HG02943 (cell line): Measurements from ENCODE around the gene SLX4.
"Not testable (repeated sequence)": the region's sequence is repeated elsewhere in the genome, so short reads cannot be mapped to it uniquely, and the experiment has no call there.

Experiments
- ATAC-seq: cut with Tn5 transposase; IDR thresholded peaks from one replicate; pipeline ENCODE4 v1.9.1; 2021; ENCODE audit warnings: mild to moderate bottlenecking, low read depth, moderate library complexity; ENCODE audit not compliant: unreplicated experiment

SLX4 gene, protein sequence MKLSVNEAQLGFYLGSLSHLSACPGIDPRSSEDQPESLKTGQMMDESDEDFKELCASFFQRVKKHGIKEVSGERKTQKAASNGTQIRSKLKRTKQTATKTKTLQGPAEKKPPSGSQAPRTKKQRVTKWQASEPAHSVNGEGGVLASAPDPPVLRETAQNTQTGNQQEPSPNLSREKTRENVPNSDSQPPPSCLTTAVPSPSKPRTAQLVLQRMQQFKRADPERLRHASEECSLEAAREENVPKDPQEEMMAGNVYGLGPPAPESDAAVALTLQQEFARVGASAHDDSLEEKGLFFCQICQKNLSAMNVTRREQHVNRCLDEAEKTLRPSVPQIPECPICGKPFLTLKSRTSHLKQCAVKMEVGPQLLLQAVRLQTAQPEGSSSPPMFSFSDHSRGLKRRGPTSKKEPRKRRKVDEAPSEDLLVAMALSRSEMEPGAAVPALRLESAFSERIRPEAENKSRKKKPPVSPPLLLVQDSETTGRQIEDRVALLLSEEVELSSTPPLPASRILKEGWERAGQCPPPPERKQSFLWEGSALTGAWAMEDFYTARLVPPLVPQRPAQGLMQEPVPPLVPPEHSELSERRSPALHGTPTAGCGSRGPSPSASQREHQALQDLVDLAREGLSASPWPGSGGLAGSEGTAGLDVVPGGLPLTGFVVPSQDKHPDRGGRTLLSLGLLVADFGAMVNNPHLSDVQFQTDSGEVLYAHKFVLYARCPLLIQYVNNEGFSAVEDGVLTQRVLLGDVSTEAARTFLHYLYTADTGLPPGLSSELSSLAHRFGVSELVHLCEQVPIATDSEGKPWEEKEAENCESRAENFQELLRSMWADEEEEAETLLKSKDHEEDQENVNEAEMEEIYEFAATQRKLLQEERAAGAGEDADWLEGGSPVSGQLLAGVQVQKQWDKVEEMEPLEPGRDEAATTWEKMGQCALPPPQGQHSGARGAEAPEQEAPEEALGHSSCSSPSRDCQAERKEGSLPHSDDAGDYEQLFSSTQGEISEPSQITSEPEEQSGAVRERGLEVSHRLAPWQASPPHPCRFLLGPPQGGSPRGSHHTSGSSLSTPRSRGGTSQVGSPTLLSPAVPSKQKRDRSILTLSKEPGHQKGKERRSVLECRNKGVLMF (N-terminal part only)

DNA sequence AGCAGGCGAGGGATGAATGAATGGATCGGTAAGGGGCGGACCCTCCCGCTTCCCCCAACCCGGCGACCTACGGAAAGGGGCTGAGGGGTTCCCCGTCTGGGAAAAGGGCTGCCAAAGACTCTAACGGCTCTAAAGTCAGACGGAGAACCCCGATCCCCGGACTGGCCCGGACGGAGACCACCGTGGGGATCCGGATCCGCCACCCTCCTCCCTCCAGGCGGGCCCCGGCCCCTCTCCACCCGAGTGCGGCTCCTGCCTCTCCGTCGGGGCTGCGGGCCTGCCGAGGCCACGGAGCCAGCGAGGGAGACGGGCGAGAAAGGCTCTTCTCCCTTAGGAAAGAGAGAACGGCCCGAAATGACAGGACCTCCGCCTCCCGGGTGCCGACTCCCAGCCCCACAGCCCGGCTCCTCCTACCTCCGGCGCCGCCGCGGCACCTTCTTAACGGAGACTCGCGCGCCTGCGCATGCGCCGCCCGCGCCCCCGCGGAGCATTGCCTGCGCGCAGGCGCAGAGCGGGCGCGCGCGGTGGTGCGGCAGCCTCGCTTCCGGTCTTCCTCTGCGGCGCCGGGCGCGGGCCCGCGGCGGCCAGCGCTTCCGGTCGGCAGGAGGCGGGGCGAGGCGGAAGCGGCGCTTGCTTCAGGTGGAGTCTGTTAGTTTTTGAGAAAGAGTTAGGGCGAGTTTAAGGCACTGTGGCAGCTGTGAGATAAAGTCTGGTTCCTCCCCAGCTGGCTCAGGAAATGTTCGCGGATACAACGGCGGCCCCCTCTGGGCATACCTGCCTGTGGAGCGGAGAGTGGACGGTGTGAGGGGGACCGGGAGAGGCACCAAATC lies at the start of gene SLX4:
Gene SLX4, minus strand, starts transcription at position 461 of the 830 bp plus-strand sequence. CDS start 2,642 bp downstream, outside the sequence.
- ATAC-seq: peak; percentile 73

- no peak for ATAC-seq
Measured at GRCh38 chr16:3659251-3659650, 47.8 kb upstream of the SLX4 start.

- ATAC-seq: no peak
Measured at GRCh38 chr16:3656491-3657468, 45.4 kb upstream of the SLX4 start.

DNA sequence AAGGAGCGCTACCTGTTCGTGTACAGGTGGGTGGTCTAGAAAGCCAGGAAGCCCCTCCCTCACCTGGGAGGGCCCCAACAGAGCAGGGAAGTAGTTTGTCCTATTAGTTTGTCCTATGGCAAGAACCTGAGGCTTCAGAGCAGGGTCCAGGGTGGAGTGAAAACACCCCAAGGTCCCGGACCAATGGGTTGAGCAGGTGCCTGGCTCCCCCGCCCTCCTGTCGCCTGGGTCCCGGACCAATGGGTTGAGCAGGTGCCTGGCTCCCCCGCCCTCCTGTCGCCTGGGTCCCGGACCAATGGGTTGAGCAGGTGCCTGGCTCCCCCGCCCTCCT lies 44.7 kb upstream of the SLX4 start:
- ATAC-seq: not testable (repeated sequence)

GRCh38 chr16:3655396-3656159 lies 44.2 kb upstream of the SLX4 start:
- no peak for ATAC-seq

- no peak for ATAC-seq
Measured at GRCh38 chr16:3655030-3655395, 43.6 kb upstream of the SLX4 start.

DNA sequence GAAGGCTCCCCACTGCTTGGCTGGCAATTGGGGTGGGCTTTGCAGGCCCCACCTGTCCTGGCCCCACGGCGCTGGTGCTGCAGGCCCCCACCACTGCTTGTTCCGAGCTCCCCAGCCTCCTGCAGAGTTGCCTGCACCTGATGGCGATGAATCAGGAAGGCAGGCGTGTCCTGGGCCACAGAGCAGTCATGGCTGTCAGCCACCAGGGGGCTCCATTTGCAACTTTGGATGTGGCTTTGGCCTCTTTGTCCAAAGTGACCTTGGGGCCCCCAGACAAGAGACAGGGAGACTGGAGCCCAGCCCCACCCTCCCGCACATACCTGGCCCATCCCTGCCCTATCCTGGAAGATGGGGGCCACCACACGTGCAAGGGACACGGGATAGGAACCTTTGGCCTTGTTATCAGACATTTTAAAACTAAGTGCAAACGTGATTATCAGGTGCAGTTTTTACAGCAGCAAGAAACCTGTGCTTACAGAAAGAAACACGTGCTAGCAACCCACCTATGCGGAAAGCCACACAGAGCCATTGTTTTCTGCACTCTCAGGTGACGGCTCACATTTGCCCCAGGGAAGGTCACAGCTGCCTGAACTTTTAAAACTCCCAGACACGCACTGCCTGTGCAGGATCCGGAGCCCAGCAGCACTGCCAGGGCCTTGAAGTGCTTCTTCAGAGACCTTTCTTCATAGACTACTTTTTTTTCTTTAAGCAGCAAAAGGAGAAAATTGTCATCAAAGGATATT lies 43.0 kb upstream of the SLX4 start, which contains the start of gene DNASE1:
Gene DNASE1, plus strand, starts transcription at position 443 of the 743 bp plus-strand sequence. CDS start 683 bp downstream, outside the sequence.
- ATAC-seq: no peak

- ATAC-seq: no peak
Measured at GRCh38 chr16:3652373-3653195, 41.2 kb upstream of the SLX4 start.

- ATAC-seq: no peak
Measured at GRCh38 chr16:3651461-3652372, 40.3 kb upstream of the SLX4 start.

DNA sequence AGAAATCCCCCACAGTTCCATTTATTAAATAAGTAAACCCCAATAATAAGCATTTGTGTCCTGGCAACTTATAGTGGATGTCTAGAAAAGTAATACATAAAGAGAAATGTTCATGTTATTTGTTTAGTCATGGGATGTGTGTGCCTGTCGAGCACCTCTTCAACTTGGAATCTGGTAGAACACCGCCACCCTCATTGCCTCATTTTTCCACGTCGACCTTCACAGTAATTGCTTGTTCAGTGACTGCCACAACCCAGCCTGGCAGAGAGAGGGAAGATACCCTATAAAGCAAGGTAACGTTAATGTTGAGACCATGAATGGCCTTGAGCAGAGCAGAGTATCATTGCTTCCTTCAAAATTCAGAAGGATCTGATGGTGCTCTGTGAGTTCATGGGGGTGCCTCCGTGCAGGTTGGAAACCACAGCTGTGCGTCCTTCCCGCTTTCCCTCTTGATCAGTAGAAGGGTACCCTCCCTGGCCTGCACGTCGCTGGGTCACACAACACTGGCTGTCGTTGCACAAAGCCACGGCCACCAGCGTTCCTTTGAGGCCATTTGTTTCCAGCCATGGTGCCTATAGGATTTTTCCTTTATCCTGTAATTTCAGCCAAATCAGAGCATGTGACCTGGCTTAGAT lies 39.3 kb upstream of the SLX4 start:
- no peak for ATAC-seq

DNA sequence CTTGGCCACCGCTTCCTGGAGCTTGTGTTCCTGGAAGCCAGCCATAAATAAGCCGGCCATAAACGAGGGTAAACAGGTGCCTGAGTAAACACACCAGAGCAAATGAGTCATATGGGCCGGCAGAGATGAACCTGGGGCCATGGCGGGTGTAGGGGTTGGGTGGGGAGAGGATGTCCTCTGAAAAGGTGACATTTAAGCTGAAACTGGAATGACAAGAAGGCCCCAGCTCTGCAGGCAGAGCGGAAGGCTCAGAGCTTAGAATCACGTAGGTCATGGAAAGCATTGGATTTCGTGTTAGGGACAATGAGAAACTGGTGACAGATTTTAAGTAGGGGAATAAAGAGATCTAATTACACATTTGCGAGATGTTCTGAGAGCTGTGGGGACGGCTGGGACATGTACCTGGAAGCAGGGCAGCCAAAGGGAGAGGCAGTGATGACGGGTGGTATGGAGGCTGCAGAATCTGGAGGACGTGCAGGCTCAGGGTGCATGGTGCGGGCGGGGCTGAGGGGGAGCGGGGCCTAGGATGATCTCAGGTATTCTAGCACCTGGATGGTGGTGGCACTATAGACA lies 35.0 kb upstream of the SLX4 start:
- no peak for ATAC-seq

GRCh38 chr16:3645504-3646347 lies 34.3 kb upstream of the SLX4 start:
- ATAC-seq: no peak

DNA sequence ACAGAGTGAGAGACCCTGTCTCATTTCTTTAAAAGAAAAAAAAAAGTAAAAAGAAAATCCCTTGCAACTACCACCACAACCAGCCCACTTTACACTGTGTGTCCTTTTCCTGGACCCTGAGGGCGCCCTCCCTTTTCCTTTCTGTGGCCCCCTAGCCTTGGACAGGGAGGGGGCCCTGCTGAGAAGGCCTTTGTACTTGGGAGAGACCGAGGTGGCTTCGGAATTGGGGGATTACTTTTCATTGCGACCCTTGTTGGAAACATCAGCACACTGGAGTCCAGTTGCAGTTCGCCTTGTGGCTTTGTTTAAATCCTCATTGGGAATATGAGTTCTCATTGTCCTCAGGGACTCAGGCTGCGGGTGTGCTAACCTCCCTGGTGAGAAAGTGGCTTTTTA lies 33.7 kb upstream of the SLX4 start:
- ATAC-seq: no peak

DNA sequence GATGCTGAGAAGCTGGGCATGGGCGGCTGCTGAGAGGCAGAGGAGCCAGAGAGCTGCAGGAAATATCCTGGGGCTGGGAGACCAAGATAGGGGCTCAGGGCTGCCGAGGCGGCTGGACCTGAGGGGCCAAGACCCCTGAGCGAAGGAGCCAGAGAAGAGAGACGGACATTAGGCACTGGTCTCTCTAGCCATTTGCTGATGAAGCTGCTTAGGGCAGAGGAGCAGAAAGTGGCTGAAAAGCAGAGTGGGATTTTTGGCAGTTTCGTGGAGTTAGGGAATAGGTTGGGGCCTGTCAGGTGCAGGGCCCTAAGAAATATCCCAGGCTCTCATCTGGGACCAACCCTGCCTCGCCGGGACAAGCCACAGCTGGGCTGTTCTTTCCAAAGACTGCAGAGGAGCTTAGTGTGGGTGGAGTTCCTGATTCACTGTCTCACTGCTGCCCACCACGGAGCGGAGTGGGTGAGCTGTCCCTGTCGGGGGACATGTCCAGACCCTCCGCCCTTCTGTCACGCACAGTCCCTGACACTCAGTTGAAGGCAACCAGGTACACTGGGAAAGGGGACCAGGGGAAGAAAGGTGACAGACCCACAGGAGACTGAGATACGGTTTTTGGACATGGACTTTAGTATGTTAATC lies 31.8 kb upstream of the SLX4 start:
- ATAC-seq: no peak
